LoVo (cell line): Measurements from ENCODE around the gene MRPL45.
A peak's percentile ranks its signal among the peaks of the same experiment; 100 is the strongest.
"Not testable (repeated sequence)": the region's sequence is repeated elsewhere in the genome, so short reads cannot be mapped to it uniquely, and the experiment has no call there.

Experiments used
- DNase-seq: peaks from one replicate; pipeline ENCODE4 v3.0.0-alpha.2; 2016; ENCODE audit warnings: low spot score

Gene MRPL45

DNA sequence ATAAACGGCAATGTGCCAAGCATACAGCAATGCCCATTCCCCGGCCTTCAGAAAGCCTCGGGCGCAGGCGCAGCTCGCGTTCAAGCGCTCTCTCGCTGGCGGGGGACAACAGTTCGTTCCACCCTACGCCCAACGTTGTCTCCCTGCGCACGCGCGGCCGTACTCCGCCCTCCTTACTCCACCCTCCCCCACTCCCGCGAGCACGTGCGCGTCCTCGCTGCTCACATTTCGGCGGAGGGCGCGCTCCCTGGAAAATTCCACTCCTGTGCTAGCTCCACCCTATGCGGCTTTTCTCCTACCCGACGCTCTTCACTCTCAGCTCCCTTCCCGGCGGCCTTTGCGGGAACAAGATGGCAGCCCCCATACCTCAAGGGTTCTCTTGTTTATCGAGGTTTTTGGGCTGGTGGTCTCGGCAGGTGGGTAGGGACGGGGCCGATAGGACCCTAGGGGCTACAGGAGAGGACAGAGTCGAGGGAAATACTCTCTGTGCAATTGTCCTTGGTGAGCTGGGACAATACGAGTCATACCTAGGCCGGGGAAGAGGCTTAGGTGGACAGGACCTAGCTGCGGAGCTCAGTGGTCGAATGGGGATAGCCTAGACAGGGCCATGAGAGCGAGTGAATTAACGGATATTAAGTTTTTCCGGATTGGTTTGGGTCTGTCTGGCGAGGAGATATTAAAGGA, at the start of gene MRPL45:
MRPL45 (plus strand) TSS at position 335 of the 684 bp plus-strand sequence; CDS start at position 351, 16 bp downstream.
- DNase-seq: peak; percentile 94

DNA sequence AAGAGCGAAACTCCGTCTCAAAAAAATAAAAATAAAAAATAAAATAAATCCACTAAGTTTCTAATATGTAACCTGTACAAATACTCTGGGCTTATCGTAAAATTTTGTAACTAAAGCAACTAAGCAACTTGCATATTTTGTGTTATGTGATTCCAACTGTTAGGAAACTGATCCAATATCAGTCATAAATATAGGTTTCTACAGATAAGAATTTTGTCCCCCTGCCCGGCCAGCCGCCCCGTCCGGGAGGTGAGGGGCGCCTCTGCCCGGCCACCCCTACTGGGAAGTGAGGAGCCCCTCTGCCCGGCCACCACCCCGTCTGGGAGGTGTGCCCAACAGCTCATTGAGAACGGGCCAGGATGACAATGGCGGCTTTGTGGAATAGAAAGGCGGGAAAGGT, 43.8 kb upstream of the MRPL45 start:
- not testable (repeated sequence) for DNase-seq

DNA sequence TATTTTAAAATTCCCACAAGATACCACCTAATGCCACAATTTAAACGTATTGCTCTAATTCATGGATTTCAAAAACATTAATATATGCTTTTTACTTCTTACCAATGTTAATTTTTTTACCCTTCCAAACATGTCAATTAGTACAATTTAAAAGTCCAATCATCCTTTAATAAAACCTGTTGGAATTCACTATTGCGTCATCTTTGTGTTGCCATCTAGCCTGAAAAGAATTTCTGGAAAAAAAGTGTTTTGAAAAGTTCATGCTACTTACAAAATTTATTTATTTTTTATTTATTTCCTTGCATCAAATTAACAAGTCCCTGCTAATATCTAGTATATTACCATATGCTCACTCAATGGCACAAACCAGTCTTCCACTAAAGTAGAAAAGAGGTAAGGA, 42.6 kb upstream of the MRPL45 start:
- not testable (repeated sequence) for DNase-seq

DNA sequence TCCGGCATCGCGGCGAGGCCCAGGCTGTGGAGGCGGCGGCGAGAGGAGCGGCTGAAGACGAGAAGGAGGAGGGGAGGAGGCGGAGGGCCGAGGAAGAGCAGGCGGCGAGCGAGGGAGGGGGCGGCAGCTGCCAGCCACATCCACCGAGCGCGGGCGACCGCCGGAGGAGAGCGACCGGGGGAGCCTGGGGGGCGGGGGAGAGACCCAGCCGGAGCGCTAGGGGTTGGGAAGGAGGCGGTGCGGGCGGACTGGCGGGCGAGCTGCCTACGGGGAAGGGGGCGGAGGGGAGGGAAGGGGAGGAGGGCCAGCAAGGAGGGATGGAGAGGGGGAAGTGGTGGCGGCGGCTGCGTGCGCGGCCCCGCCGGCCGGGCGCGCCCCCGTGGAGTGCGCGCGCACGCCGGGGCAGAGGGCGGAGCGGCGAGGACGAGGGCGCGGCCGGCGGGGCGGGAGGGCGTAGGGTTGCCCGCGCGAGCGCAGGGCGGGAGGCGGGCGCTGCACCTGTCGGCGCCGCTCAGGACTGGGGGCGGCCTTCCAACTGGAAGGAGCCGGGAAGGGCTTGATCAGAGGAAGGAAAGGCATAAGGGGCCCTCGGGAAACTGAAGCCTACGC, 39.9 kb upstream of the MRPL45 start:
- DNase-seq: peak; percentile 77

DNA sequence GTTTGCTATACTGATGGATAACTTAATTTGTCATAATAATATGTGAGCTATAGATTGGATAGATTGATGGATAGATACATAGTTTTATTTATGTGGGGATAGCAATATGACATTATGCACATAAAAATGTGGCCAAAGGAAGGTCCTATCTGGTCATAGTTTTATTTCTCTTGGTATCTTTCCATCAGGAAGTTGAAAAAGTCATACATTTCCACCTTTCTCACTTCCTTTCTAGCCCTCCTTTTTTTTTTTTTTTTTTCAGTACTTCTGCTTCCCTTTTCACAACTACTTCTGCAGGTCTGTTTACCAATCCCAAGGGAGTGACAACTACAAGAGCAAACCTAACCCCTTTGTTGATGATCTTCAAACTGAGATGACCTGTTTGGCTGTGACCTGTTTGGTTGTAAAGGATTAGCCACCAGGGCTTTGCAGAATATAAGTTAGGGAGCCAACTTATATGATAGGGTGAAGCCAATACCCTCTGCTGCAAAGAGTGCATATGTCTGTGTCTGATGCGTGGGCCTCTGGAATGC, 30.9 kb upstream of the MRPL45 start:
- DNase-seq: not testable (repeated sequence)

DNA sequence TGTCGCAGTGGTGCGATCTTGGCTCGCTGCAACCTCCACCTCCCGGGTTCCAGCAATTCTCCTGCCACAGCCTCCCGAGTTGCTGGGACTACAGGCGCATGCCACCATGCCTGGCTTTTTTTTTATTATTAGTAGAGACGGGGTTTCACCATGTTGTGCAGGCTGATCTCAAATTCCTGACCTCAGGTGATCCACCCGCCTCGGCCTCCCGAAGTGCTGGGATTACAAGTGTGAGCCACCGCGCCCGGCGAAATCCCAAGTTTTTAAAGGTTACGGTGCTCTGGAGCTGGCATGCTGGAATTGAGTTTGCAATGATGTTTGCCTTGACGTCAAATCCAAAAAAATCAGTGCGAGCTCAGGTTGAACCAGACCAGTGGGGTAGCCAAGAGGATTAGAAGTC, 30.4 kb upstream of the MRPL45 start:
- DNase-seq: not testable (repeated sequence)

DNA sequence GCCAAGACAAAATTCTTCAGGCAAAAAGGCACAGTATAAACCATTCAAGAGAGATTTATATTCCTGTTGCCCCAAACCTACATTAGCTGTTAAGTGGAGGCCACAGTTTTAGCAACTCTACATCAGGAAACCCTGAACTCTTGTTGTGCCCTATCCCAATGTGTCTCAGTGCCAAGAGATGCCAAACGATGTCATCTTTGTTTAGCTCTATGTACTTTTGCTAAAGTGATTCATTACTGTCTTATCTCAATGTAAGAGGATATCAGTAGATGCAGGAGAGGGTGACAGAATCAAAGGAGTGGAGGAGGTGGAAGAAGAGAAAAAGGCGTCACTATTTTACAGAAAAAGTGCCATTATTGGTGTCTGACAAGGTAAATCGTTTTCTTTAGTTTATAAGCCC, 28.8 kb upstream of the MRPL45 start:
- DNase-seq: not testable (repeated sequence)

DNA sequence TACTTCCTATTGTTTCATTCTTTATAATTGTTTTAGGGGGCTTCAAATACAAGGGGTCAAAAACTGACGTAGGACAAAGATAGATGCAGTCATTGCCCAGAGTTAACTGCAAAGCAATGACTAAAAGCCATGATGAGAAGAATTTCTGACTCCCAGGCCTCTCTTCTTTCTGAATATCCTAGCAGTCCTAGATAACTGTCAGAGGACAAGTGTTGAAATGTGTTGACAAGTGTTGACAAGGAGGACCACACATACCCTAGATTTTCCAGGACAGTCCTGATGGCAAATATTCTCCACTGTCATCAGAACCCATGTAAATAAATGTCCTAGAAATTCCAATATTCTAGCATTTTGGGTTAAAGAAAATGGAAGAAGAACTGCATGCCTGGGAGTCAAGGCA, 27.9 kb upstream of the MRPL45 start:
- not testable (repeated sequence) for DNase-seq

DNA sequence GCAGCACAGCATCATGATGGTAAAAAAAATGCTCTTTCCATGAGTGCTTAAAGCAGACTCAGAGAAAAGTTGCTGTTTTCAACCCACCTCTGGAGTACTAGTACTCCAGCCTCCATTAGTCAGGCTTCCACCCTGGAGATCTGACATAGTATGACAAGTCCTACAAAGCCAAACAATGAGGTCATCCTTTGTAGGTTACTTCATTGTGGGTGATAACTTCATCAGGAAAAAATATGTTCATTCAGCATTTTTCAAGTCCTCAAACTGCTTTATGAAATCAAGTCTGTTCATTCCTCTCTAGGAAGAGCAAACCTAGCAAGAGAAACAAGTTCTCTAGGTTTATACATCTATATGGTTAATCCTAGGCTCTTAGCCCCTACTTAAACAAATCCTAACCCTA, 27.4 kb upstream of the MRPL45 start:
- DNase-seq: not testable (repeated sequence)

DNA sequence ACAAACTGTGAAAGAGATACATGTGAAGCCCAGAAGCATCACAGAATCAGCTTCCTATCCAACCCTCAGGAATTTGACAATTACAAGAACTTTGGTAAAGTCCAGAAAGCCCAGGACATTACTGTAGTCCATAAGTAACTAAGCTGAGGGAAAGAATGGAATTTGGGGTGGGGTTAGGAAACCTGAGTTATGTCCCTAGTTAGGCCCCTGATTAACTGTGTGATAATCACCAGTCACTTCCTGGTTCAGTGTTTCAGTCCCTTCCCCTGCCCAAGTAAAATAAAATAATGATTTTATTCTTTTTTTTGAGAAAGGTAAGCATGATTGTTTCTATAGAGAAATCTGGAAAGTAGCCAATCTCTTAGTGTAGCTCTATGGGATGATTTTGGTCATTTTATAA, 11.0 kb upstream of the MRPL45 start:
- DNase-seq: not testable (repeated sequence)

DNA sequence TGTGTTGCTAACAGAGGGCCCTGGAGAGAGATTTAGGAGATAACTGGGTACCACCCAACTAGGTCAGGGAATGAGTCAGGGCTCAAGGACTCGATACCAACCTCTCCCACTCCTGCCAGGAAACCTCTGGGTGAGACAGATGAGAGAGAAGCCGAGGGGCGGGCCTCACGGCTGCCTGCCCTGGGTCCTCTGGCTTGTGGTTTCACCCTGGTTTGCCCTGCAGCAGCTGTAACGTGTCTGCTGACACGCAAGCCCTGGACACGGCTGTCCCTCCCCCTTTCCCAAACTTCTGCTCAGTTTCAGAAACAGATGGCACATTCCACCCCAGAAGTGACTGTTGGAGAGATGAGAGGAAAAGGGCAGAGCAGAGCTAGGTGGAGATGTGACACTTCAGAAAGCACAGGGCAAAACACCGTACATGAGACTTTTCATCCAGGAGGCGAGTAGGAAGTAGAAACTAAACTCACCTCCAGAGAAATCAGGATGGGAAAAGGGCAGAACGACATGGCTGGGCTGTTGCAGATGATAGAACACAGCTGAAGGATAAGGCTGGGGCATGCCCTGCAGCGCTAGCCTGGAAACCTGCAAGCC, 10.4 kb upstream of the MRPL45 start:
- peak; percentile 16 for DNase-seq

DNA sequence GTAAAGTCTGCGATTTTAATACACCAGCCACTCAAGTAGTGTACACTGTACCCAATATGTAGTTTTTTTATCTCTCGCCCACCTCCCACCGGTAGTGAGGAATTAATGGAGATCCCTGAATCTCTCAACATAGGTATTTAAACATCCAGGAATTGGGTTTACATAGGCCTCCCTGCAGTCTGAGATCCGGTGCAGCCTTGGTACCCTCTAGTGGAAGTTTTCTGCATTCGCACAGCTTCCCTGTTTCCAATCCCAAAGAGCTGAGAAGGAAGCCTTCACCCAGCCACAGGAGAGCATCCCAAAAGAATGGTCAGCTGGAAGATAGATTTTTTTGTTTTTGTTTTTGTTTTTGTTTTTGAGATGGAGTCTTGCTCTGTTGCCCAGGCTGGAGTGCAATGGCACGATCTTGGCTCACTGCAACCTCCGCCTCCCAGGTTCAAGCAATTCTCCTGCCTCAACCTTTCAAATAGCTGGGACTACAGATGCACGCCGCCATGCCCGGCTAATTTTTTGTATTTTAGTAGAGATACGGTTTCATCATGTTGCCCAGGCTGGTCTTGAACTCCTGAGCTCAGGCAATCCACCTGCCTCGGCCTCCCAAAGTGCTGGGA, 8.6 kb upstream of the MRPL45 start:
- not testable (repeated sequence) for DNase-seq

DNA sequence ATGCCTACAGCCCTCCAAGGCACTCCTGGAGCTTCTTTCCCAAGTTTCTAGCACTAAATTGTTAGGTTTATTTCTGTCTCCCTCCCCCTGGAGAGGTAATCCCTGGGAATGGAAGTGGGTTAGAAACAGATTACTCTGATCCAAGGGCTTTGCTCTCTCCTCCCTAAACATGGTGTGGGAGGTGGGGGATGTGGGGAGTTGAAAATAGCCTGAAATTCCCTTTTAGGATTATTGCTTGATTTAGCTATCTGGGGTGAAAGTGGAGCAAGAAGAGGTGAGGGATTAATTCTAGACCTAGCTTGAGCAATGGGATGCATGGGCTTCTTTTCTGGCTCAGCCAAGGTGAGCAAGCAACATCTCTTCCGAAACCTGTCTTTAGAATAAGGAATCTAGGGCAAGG, 7.2 kb upstream of the MRPL45 start:
- not testable (repeated sequence) for DNase-seq

DNA sequence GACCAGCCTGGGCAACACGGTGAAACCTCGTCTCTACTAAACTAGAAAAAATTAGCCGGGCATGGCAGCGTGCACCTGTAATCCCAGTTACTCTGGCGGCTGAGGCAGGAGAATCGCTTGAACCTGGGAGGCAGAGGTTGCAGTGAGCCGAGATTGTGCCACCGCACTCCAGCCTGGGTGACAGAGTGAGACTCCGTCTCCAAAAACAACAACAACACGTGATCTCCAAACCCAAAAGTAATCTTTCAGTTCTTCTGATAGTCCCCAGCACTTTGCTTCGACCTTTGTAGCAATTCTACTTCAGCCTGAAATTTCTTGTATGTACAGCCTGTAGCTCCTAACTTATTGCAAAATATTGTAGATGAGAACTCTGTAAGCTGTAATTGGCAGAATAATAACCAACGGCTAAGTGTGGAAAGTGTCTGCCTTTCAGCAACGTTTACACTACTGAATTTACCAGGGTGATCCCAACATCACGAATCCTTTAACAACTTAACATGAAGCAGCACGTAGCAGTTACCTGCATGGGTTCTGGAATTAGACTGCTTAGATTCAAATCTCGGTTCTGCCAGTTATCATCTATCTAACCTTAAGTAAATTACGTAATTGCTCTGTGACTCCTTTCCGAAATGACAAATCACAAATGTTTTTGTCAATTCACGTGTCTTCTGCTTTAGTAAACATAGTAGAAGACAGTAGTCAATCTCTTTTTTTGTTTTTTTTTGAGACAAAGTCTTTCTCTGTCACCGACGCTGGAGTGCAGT, 1.2 kb upstream of the MRPL45 start:
- DNase-seq: not testable (repeated sequence)

DNA sequence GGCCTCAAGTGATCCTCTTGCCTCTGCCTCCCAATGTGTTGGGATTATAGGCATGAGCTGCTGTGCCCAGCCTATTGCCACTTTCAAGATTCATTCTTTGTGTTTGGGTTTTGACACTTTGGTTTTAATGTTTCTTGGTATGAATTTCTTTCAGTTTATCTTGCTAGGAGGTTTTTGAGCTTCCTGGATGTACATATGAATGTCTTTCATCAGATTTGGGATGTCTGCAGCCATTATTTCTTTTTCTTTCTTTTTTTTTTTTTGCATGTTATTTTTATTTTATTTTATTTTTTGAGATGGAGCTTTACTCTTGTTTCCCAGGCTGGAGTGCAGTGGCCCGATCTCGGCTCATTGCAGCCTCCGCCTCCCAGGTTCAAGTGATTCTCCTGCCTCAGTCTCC, 18.5 kb downstream of the MRPL45 start:
- no peak for DNase-seq

DNA sequence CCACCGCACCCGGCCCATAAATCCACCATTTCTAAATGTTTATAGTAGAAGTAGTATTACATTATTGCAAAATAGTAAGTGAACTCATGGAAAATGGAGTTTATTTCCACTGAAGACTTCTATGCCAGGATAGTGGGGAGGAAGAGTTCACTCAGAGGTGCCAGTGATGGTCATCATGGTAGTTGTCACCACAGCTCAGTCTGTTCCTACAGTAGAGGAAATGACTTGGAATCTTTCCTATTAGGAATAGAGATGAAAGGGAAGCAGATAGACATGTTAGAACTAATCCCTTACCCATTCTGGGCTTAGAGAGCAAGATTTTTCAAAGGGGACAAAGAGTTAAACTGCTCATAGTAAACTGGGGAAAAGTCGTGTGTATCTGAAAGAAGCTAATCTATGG, 20.1 kb downstream of the MRPL45 start:
- DNase-seq: no peak

DNA sequence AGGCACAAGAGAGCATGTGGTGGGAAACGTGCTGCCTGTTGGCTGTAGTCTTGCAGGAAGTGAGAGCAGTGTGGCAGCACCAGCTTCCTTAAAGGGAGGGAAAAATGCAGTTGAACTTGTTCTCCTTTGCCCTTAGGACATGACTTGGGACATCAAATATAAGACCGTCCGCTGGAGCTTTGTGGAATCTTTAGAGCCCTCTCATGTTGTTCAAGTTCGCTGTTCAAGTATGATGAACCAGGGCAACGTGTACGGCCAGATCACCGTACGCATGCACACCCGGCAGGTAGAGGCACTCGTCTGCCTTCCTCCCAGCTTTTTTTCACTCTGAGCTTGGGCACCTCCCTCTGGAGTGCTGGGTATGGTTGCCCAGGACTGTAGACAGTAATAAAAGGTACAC, 23.5 kb downstream of the MRPL45 start:
- no peak for DNase-seq

DNA sequence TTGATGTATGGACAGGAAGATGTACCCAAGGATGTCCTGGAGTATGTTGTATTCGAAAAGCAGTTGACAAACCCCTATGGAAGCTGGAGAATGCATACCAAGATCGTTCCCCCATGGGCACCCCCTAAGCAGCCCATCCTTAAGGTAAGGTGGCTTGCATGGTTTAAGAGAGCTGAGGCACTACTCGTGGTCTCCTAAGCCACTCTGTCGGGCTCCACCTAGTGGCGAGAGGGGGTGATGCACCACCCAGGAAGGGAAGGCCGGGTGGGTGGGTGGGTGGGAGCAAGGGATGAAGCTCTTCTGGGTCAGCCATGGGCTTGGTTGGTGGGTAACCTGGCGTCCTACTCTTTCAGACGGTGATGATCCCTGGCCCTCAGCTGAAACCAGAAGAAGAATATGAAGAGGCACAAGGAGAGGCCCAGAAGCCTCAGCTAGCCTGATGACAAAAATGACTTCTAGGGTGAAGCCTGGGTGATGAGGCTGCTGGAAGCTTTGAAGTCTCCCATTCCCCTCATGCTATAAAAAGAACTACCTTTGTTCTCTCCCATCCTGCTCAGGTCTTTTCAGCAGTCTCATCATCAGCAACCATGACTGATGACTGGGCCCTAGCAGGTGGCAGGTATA, 25.3 kb downstream of the MRPL45 start:
- DNase-seq: peak; percentile 39

DNA sequence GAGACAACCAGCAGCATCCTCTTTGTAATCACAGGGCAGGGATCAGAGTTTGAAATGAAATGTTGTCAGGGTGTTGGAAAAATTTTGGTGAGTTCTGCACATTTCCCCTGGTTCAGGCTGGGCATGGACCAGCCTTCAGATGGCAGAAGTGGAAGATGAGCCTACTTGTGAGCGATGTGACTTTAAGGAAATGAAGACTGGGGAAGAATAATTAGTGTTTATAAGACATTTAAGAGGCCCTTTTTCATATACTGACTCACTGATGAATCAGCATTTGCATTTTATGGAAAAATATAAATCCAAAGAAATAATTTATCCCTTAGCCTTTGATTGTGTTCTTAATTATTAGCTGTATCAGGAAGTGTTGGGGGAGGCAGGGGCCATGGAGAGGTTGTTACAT, 25.9 kb downstream of the MRPL45 start:
- no peak for DNase-seq

DNA sequence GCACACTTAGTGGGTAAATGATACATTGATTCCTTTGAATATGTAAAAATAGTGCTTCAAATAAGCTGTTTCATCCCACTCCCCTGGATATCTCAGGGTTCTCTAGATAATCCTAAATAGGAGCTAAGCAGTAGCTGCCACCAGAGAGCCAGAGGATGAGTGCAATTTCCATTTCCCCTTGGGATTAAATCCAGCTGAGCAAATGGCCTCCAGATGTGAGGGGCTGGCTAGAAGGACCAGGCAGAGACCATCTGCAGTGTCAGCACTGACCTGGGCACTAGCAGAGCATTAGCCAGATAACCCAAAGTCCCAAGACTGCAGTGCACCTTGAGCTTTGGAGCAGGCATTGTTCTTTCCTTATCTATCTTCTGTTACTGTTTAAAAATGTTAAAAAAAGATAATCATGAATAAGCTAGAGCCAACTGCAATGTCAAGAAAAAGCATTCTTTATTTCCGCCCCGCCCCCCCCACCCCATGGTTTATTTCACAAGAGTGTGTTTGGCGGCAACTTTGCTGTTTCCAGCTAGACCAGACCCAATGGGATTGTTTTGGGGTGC, 27.3 kb downstream of the MRPL45 start:
- no peak for DNase-seq

DNA sequence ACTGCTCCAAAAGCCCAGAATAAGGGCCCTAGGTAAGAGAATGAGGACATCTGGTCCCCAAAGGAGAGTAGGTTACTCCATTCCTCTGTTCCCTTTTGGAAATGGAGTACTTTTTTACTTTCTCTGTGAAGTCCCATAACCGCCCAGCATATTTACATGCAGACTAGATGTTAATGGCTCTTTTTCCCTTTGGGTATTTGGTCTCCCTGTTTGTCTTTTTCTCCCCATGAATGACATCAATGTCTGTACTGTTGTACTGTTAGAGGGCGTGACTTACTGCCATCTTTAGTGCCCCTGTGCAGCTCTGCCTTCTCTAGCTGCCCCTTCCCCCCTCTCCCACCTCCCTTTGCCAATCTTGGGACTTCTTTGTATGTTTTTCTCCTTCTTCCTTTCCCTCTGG, 27.8 kb downstream of the MRPL45 start:
- DNase-seq: no peak
